ENCODE measurements around the gene CENPB.

The CENPB gene

GRCh38 chr20:3748073-3748472 is 38.5 kb downstream of the CENPB start:
- no peak for DNase-seq (ENCODE audit: low read depth)

GRCh38 chr20:3747471-3747870 is 39.1 kb downstream of the CENPB start:
- DNase-seq (ENCODE audit: low read depth): no peak

GRCh38 chr20:3745686-3746173 is 40.8 kb downstream of the CENPB start:
- DNase-seq (ENCODE audit: low read depth): no peak

GRCh38 chr20:3744806-3745685 is 41.5 kb downstream of the CENPB start:
- DNase-seq (ENCODE audit: low read depth): peak; percentile 47

- no peak for DNase-seq (ENCODE audit: low read depth)
These were observed 42.5 kb downstream of the CENPB start for GRCh38 chr20:3744037-3744436.

GRCh38 chr20:3743251-3743650 is 43.3 kb downstream of the CENPB start:
- DNase-seq (ENCODE audit: low read depth): no peak

GRCh38 chr20:3741836-3742458 is 44.6 kb downstream of the CENPB start:
- DNase-seq (ENCODE audit: low read depth): no peak

GRCh38 chr20:3740615-3741301 is 45.8 kb downstream of the CENPB start:
- DNase-seq (ENCODE audit: low read depth): no peak

- no peak for DNase-seq (ENCODE audit: low read depth)
These were observed 46.6 kb downstream of the CENPB start for GRCh38 chr20:3739926-3740451.

- no peak for DNase-seq (ENCODE audit: low read depth)
These were observed 47.2 kb downstream of the CENPB start for GRCh38 chr20:3739054-3739925.

GRCh38 chr20:3738111-3739053 is 48.2 kb downstream of the CENPB start:
- DNase-seq (ENCODE audit: low read depth): no peak

- DNase-seq (ENCODE audit: low read depth): no peak
These were observed 50.8 kb downstream of the CENPB start for GRCh38 chr20:3735768-3736167.

- no peak for DNase-seq (ENCODE audit: low read depth)
These were observed 52.3 kb downstream of the CENPB start for GRCh38 chr20:3734111-3734843.

All from activated T-helper 1 cell treated with Interleukin-2 at 50 U/mL for 16 hours (primary cell).